ENCODE results near the gene KLF11.

DNA sequence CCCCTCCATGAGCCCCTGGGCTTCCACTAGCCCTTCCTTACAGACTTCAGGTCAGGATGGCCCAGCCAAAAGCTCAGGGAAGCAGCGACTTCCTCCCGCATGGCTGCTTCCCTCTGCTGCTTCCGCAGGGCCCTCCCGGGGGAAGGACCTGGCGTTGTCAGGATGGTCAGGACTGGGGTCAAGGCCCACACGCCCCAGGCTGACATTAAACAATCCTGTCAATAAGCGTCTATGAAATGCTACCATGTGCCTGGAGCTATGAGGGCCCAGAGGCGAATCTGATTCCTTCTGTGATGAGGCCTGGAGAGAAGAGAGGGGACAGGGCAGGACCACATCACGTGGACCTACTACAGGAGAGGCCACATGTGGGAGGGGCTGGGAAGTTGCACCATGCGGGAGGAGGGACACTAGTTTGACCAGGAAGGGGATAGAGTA lies 19.6 kb downstream of the KLF11 start:
- TF ChIP-seq, protein P1, sequence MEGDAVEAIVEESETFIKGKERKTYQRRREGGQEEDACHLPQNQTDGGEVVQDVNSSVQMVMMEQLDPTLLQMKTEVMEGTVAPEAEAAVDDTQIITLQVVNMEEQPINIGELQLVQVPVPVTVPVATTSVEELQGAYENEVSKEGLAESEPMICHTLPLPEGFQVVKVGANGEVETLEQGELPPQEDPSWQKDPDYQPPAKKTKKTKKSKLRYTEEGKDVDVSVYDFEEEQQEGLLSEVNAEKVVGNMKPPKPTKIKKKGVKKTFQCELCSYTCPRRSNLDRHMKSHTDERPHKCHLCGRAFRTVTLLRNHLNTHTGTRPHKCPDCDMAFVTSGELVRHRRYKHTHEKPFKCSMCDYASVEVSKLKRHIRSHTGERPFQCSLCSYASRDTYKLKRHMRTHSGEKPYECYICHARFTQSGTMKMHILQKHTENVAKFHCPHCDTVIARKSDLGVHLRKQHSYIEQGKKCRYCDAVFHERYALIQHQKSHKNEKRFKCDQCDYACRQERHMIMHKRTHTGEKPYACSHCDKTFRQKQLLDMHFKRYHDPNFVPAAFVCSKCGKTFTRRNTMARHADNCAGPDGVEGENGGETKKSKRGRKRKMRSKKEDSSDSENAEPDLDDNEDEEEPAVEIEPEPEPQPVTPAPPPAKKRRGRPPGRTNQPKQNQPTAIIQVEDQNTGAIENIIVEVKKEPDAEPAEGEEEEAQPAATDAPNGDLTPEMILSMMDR (IDR thresholded peaks at IDR 0.05 in 8 of 11, conservative IDR thresholded peaks at IDR 0.05 in 3 of 11), result no peak
- TF ChIP-seq POLR2AphosphoS5 (IDR thresholded peaks at IDR 0.05), result peak; percentile 55 to 74 (median 57)
- no peak for TF ChIP-seq POLR2A (IDR thresholded peaks at IDR 0.05)
